HFFc6 (cell line): ENCODE results near the gene GNPTG. TPM values are rescaled to one million over a fixed set of nuclear protein-coding genes. Genes with fewer than 3 reads are reported as not detected.
A peak's percentile ranks its signal among the peaks of the same experiment; 100 is the strongest.

Experiments
- DNase-seq: peaks from one replicate; pipeline ENCODE4 v3.0.0-alpha.2; 2018
- H3K27ac Mint-ChIP-seq: 2 replicates; pipeline ENCODE4 v1.8.0; 2020; ENCODE audit warnings: mild to moderate bottlenecking, mixed read lengths
- H3K27me3 Mint-ChIP-seq: 2 replicates; pipeline ENCODE4 v1.8.0; 2021; ENCODE audit warnings: mild to moderate bottlenecking, moderate library complexity, mixed read lengths; ENCODE audit not compliant: insufficient read depth
- H3K36me3 Mint-ChIP-seq: 2 replicates; pipeline ENCODE4 v1.8.0; 2021; ENCODE audit warnings: low read depth, mixed read lengths
- H3K4me1 Mint-ChIP-seq: 2 replicates; pipeline ENCODE4 v1.8.0; 2020; ENCODE audit warnings: low read depth, mixed read lengths
- H3K4me3 Mint-ChIP-seq: 2 replicates; pipeline ENCODE4 v1.8.0; 2020; ENCODE audit warnings: mild to moderate bottlenecking, moderate library complexity, mixed read lengths
- H3K9me3 Mint-ChIP-seq: 2 replicates; pipeline ENCODE4 v1.8.0; 2020; ENCODE audit warnings: mild to moderate bottlenecking, mixed read lengths
- CTCF ChIP-seq: fragments of 200-600 bp; sonication (generic); IDR thresholded peaks from 2 replicates; pipeline ENCODE4 v1.5.0; 2021; ENCODE audit warnings: antibody characterized with exemption, mild to moderate bottlenecking
- total RNA-seq, 6 experiments: library from RNA; stranded (reverse); fragmentation: NEBNext Ultra II Directional; extraction: Animal tissue kit (Norgen Biotek cat#: 25700); gene quantifications; 2 replicates in 1 of 6; 3 replicates in 5 of 6; pipeline ENCODE4 v1.2.3, GENCODE V29; 2021

GNPTG gene
- total RNA-seq, 6 experiments from 2014 or later = 46.8 to 68.1 (median 52.6) TPM

GRCh38 chr16:1375741-1376410, 24.1 kb downstream of the GNPTG start:
- DNase-seq = no peak
- TF ChIP-seq CTCF = no peak
- H3K4me1 Mint-ChIP-seq = peaks cover 15% of the 10 kb centered on the region
- H3K36me3 Mint-ChIP-seq = no peaks in the 10 kb centered on the region
- peaks cover 4% of the 10 kb centered on the region; the same call in 1 of the 2 replicates for H3K27me3 Mint-ChIP-seq
- H3K9me3 Mint-ChIP-seq = no peaks in the 10 kb centered on the region
- no peak overlapping the region for H3K27ac Mint-ChIP-seq
- H3K4me3 Mint-ChIP-seq = no peak overlapping the region

- no peak for DNase-seq
- Mint-ChIP-seq H3K27ac (peak overlapping the region; percentile 47), H3K4me1 (peaks cover 15% of the 10 kb centered on the region), H3K9me3 (no peaks in the 10 kb centered on the region), H3K27me3 (peaks cover 4% of the 10 kb centered on the region; the same call in 1 of the 2 replicates), H3K36me3 (no peaks in the 10 kb centered on the region), H3K4me3 (peak overlapping the region; percentile 86; the same call in 1 of the 2 replicates)
- TF ChIP-seq CTCF = no peak
These were observed 25.8 kb downstream of the GNPTG start for GRCh38 chr16:1377406-1378010.

GRCh38 chr16:1378087-1378803, 26.5 kb downstream of the GNPTG start:
- Mint-ChIP-seq H3K27me3 (peaks cover 4% of the 10 kb centered on the region; the same call in 1 of the 2 replicates), H3K9me3 (no peaks in the 10 kb centered on the region), H3K36me3 (no peaks in the 10 kb centered on the region), H3K27ac (peak overlapping the region; percentile 95), H3K4me1 (peaks cover 15% of the 10 kb centered on the region), H3K4me3 (peak overlapping the region; percentile 86)
- TF ChIP-seq CTCF = no peak
- no peak for DNase-seq

- peak; percentile 82 for DNase-seq
- H3K27ac Mint-ChIP-seq = peak overlapping the region; percentile 95
- H3K9me3 Mint-ChIP-seq = no peaks in the 10 kb centered on the region
- H3K36me3 Mint-ChIP-seq = no peaks in the 10 kb centered on the region
- peak overlapping the region; percentile 86 for H3K4me3 Mint-ChIP-seq
- TF ChIP-seq CTCF = no peak
- peaks cover 4% of the 10 kb centered on the region; the same call in 1 of the 2 replicates for H3K27me3 Mint-ChIP-seq
- peaks cover 15% of the 10 kb centered on the region for H3K4me1 Mint-ChIP-seq
These were observed 27.1 kb downstream of the GNPTG start for GRCh38 chr16:1378804-1379303.

- peak; percentile 18 for DNase-seq
These were observed 27.8 kb downstream of the GNPTG start for GRCh38 chr16:1379304-1380076.

More at GRCh38 chr16:1379304-1380076, 27.8 kb downstream of the GNPTG start:
- peak overlapping the region; percentile 95 for H3K27ac Mint-ChIP-seq
- H3K27me3 Mint-ChIP-seq = peaks cover 4% of the 10 kb centered on the region; the same call in 1 of the 2 replicates
- no peaks in the 10 kb centered on the region for H3K9me3 Mint-ChIP-seq
- H3K36me3 Mint-ChIP-seq = no peaks in the 10 kb centered on the region
- no peak for TF ChIP-seq CTCF
- peaks cover 15% of the 10 kb centered on the region for H3K4me1 Mint-ChIP-seq
- peak overlapping the region; percentile 77 for H3K4me3 Mint-ChIP-seq
